Cortex of kidney (tissue), 1 donor: ENCODE results near the gene AHRR.
"Not testable (repeated sequence)": the region's sequence is repeated elsewhere in the genome, so short reads cannot be mapped to it uniquely, and the experiment has no call there.

Experiments used
- DNase-seq: peaks from one replicate; lab custom pipeline; 2025; lab: John Stamatoyannopoulos, UW

AHRR gene

DNA sequence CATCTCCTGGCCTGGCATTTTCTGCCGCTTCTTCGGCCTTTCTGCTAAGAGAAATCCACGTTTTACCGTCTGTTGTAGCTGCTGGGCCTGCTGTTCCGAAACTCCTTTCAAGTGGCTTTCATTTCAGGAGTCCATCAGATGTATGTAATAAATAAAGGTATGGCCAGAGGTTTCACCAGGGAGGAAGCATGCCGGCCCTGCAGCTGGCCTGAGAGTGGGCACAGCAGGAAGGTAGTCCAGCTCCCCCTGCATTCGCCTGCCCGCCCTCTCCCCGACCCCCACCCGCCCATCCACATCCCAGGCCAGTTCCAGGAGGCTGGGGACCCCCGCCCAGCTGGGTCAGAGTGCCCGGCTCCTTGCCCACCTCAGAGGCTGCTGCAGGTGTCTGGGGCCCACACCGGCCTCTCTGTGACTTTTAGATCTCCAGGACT lies 75.0 kb downstream of the AHRR start:
- no peak for DNase-seq

DNA sequence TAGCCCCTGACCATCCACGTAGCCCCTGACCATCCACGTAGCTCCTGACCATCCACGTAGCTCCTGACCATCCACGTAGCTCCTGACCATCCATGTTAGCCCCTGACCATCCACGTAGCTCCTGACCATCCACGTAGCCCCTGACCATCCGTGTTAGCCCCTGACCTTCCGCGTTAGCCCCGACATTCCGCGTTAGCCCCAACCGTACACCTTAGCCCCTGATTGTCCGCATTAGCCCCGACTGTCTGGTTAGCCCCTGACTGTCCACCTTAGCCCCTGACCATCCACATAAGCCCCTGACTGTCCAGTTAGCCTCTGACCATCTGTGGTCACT lies 76.6 kb downstream of the AHRR start:
- DNase-seq = not testable (repeated sequence)

DNA sequence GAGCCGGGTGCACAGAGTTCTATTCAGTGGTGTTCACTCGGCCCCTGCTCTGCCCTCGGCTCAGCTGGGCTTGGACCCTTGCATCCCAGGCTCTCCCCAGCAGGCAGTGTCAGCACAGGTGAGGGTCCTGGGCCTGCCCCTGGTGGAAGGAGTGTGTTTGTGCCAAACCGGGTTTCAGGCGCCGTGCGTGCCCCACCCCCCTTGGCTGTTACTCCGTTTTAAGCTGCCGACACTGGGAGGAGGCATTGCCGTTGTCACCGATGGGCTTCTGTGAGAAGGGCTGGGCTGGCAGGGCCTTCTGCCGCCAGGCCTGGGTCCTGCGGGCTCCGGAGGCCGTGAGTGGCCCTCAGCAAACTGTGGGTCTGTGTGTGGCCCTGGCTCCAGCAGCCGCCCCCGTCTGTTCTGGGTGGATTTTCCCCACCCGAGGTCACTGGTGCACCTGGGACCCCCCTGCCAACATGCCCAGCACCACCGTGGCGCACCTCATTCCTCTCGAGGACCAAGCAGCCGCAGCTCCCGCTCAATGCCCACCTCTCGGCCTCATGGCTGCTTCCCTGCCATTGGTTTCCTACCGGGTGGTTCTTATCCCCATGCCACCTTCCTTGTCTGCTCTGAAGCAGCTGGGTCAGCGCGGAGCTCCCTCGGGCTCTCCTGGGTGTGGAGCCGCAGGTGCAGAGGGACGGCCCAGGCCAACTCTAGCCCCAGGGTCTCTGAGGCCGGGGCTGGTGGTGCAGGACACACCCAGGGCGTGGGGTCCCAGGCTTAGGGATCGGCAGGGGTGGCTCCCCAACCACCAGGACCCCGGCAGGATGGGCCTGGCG lies 77.2 kb downstream of the AHRR start:
- DNase-seq = no peak

DNA sequence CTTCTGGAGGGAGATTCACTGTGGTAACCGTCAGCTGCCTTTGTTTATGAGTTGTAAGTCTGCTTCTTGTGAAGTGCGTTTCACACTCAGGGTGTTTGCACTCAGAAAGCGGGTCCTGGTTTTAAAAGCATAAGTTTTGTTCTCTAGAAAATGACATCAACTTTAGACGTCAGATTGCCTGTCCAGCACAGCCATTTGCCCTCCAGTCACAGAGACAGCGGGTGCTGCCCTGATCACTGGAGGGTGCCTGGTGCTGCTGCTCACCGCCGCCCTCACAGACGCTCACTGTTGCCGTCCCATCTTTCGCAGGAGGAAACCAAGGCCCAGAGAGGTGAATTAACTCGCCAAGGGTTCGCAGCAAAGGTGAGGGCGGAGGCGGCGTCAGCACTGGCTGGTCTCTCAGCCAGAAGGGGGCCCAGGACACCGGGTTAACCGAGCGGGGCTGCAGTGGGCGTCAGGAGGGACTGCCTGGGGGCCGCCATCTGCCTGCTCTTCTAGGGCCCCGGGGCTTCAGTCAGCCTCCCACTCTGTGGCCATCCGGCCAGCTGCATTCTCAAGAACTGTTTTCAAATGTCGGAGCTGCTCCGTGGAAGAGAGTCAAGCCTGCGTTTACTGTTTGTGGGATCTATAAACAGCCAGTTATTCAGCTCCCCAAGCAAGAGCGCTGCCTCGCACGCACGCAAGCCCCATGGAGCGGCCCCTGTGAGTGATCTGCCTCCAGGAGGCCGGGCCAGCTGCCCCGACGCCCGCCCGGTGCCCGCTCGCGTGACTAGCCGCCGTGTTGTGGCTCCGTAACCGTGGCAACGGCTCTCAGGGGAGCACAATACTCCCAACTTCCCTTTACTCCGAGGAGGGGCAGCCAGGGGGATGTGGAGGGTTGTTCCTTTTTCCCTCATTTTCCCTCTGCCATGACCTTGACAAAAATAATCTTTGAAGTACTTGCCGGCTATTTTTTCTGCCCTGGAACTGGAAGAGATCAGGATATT lies 78.1 kb downstream of the AHRR start:
- DNase-seq = no peak

DNA sequence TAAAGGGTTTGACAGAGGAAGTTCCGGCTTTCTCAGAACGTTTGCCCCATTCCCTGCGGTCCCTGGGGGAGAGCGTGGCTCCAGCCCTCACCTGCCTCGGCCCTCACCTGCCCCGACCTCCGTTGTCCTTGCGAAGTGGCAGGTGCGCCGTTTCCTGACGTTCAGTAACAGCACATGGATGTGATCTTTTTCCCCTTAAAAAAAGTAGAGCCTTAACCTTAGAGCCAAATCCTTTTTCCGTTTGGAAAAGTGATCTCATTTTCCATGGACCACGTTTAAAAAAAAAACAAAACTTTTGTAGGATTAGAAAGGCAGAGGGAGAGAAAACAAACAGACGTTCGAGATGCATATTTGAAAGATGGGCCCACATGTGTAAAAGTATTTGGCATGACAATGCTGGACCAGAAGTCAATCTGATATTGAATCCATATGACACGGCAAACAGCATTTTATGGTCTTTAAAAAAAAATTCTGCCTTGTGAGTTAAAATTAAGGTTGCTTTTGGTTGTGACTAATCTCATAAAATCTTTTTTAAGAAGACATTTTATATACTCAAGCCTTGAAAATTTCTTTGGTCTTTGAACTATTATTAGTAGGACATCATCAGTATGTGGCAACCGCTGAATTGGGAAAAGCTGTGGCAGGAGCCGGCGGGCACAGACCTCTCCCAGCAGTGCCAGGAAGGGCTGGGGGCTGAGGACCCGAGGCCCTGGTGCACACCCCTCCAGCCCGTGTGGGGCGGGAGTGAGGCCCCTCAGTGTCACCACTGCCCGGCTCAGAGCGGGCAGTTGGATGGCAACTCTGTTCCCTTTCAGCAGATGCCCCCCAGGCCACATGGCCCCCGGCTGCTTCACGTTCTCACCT lies 79.0 kb downstream of the AHRR start:
- no peak for DNase-seq

DNA sequence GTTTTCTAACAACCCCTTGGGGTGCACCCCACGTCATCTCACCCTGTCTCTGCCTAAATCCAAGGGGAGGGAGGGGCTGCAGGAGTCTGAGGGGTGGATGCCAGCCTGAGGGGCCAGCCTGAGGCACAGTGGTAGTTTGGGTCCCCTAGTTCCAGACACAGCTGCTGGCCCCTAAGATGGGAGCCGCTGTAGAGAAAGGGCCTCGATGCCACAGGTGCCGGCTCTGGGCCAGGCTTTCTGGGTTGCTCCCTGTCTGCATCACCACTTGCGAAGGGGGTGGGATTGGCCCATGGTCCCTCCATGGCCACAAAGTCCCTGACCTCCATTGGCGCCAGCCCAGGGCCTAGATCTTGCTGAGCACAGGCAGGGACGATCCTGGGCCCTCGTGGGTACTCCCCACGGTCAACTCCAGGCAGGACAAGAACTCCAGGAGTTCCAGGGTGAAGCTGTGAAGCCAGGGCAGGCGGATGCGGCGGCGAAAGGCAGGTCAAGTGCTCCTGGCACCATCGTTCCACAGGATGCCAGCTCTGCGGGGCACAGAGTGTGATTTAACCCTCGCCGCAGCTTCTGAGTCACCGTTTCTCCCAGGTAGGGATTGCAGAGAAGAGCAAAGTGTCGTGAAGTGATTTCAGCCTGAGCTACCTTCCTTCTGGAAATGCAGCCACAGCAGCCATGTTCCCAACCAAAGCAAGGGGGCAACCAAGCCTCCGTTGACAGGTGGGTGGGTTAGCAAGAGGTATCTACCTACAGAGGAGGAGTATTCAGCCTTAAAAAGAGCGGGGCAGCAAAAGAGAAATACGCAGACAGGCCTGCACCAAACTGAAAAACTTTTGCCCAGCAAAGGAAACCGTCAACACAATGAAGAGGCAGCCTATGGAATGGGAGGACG lies 79.9 kb downstream of the AHRR start:
- no peak for DNase-seq

DNA sequence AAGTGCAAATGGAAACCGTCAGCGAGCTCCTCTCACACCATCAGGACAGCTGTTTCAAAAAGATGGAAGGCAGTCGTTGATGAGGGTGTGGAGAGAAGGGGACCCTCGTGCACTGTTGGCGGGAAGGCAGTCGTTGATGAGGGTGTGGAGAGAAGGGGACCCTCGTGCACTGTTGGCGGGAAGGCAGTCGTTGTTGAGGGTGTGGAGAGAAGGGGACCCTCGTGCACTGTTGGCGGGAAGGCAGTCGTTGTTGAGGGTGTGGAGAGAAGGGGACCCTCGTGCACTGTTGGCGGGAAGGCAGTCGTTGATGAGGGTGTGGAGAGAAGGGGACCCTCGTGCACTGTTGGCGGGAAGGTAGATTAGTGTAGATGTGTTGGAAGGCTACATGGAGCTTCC lies 80.7 kb downstream of the AHRR start:
- DNase-seq = not testable (repeated sequence)

DNA sequence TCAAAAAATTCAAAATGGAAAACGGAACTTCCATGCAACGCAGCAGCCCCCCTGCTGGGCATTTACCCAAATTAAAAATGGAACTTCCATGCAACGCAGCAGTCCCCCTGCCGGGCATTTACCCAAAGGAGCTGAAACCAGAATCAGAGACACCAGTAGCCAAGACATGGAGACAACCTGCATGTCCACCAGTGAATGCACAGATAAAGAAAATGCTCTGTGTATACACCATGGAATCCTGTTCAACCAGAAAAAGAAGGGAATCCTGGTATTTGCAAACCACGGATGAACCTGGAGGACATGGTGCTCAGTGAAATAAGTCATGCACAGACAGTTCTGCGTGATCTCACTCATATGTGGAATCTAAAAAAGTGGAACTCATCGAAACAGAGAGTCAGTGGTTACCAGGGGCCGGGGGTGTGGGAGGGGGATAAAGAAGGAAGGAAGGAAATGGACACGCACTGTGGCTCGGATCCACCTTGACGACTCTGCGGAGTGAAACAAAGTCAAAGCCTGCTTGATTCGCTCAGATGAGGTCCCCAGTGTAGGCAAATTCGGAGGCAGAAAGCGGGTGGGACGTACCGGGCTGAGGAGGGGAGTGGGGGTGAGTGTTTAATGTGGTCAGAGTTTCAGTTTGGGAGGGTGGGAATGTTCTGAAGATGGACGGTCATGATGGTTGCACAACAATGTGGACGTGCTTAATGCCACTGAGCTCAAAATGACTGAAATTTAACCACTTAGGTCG lies 81.3 kb downstream of the AHRR start:
- DNase-seq = no peak

DNA sequence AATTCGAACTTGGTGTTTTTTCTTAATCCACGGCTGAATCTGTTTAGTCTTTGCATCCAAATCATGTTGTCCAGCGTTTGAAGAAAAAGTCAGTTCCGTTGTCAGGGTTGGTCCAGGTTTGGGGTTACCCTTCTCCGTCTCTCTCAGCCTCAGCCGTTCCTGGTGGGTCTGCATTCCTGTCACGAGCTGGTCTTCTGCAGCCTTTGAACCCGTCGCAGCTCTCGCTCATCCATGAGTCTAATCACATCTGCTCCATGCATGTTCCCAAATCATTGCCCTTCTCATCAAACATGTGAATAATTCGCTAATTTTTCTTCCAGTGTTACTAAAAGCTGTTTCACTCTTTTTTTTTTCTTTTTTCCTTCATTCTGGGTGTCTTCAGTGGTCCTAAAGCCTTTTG lies 82.5 kb downstream of the AHRR start:
- no peak for DNase-seq

DNA sequence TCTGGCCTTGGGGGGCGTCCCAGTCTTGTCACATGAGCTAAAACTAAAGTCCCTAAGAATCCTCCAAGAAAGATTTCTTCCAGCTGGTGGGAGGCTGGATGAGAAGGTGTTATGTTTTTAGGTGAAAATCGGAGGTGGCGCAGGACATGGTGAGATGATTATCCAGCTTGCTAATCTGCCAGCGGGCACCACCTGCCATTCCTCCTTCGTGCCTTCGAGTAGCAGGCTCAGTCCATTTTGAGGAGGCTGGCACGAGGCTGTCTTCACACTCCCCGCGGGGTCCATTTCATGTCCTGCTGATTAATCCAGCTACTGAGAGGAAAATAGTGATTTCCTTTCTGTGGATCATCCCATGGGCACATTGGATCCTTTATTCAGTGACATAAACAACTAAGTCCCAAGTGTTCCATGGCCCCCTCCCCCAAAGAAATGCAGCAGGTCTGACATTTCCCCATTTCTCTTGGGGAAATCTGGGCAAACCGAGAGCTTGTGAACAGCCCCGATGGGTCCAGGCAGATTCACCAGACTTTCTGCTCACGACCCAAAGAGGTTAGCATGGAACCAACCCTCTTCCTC lies 83.2 kb downstream of the AHRR start:
- DNase-seq = no peak

DNA sequence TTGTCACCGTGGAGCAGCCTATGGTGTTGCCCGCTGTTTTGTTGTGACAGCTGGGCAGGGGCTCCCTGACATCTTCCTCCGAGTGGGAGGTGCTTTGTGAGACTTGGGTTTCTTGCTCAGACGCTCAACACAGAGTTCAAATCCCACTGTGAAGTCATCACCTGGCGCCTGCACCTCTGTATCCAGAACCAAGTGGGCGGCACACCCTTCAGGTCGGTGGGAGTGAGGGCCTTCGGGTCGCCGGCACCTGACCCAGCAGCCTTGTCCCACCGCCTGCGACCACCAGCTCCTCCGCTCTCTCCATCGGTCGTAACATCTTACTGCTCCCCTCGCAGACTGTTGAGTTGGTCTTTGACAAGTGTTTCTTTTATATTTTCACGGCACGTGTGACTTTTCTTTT lies 83.9 kb downstream of the AHRR start:
- DNase-seq = no peak

DNA sequence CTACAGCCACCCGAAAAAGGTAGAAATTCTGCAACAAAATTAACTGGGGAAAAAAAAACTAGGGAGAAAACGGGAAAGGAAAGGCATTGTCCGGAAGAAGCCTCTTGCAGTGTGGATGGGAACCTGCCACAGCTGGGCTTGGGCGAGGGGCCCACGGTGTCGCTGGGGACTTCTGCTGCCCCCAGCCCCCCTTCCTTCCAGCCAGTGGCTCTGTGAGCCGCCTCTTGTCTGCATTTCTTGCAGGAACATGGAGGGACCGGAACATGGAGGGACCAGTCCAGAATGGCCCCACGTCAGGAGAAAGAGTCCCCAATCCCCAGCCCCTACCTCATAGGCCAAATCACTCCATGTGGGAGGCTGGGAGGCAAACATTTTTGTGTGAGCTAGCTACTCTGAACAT lies 84.5 kb downstream of the AHRR start:
- DNase-seq = no peak

DNA sequence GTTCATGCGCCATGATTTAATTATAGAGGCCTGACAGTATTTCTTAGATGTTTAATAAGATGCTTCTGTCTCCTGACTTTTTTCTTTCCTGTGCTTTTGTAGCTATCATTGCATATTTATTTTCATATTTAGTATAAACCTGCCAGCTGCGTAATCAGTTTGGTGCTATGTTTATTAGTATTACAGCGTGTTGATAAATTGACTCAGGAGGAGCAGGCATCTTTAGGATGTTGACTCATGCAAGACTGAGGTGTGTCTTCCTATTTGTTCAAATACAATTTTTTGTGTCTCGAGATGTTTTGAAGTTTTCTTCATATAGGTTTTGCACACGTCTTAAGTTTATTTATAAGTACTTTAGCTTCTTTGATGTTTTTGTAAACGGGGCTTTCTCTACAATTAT lies 85.5 kb downstream of the AHRR start:
- DNase-seq = no peak

DNA sequence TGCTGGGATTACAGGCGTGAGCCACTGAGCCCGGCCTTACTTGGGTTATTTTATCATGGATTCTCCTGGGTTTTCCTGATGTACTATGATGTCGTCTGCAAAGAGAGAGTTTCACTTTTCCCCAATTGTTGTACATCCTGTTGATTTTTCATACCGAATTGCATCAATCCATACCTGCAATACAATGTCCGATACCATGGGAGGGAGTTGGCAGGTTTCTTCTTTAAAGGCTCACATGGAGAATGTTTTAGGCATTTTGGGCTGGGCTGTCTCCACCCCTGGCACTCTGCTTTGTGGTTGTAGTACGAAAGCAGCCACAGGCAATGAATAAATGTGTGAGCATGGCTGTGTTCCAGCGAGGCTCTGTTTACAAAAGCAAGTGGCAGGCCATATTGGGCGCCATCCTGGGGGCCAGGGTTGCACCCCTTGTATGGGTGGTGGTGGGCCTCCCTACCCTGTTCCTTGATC lies 86.3 kb downstream of the AHRR start:
- no peak for DNase-seq

DNA sequence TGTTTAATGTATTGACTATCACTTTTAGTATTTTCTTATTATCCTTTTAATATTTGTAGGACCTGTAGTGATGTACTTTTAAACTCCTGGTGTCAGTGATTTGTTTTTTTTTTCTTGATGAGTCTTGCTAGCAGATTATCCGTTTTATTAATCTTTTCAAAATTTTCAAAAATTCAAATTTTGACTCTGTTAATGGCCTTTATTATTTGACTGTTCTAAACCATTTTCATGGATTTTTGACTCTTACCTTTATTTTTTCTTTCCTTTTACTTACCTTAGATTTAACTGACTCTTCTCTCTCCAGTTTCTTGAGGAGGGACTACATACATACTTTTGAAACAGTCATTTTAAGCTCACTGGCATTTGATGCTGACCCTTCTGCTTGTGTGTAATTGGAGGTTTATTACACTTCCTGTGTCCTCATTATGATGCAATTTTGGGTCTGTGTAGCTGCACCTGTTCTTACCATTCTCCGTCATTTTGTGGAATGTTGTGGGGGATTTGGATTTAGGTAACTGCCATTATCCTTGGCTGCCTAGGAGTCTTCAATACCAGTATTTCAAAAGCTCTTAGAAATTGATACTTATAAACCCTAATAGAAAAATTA lies 89.5 kb downstream of the AHRR start:
- DNase-seq = no peak

DNA sequence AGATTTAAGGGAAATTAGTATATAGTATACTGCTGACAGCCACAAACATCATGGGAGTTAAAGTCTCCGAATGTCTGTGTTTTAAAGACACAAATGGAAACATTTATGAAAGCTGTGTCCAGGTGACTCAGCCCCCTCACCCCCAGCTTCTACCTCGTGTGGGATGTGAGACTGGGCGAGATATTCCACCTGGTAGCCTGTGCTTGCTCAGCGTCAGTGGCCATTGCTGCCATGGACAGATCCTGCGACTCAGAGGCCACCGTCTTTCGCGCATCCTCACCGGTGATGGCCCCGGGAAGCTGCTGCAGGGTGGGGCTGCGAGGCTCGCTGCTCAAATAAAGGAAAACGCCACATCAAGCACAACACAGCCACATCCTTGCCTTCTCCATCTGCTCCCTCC lies 90.2 kb downstream of the AHRR start:
- no peak for DNase-seq

DNA sequence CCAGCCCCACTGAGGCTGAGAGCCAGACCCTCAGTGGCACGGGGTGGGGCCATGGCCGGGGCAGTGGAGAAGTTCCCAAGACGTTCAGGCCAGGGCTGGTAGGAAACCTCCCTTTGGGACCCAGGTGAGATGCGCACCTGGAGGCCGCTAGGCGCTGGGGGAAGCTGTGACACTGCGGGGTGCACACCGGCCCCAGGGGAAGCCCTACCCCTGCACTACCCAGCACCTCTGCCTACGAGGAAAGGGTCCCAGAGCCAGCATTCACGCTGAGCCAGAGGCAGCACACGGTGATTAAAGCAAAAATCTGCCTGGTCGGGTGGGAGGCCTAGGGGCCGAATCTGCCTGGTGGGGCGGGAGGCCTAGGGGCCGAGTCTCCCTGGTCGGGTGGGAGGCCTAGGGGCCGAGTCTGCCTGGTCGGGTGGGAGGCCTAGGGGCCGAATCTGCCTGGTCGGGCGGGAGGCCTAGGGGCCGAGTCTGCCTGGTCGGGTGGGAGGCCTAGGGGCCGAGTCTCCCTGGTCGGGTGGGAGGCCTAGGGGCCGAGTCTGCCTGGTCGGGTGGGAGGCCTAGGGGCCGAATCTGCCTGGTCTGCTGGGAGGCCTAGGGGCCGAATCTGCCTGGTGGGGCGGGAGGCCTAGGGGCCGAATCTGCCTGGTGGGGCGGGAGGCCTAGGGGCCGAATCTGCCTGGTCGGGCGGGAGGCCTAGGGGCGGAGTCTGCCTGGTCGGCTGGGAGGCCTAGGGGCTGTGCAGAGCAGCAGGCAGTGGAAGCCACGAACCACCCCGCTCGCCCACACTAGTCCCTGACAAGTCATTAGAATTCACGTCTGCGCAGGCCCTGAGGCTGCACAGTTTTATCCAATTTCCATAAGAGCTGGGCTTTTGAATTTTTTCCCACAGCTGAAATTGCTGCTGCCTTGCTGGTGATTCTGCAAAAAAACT lies 93.7 kb downstream of the AHRR start:
- not testable (repeated sequence) for DNase-seq

DNA sequence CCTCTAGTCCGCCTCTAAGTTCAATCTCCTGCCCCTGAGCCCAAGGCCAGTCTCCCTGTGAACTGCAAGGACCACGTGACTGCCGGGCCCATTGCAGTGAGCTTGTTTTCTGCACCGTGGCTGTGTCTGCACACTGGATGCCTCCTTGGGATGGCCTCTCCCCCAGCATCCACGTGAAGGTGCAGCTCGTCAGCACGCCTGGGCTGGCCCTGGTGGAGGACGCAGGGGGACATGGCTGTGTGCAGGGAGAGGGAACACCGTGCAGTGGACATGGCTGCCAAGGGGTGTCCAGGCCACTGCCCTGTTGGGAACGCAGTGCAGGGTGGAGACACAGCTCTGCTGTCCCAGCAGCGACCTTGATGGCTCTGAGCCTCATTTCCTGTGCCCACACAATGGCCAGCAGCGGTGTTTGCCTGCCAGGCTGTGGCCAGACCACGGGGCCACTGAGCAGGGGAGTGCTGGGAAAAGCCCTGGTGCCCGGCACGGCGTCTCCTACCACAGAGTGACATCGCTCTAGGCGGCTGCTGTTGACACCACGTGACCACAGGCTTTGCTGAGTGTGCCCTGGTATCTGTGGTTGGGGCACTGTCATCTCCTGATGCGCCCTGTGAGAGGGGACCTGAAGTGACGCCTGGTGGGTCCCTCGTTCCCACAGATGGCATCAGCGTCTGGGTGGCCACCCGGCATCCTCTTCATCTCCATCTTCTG lies 94.6 kb downstream of the AHRR start:
- no peak for DNase-seq
